OCI-LY3 (cell line): ENCODE results near the gene ALKBH1.

Source experiments
- EZH2phosphoT487 ChIP-seq: fragments of 200-600 bp; shearing (Covaris generic); IDR thresholded peaks from 2 replicates; pipeline ENCODE4 v1.6.1; 2018; ENCODE audit warnings: antibody characterized with exemption, mixed run types, low read depth
- TF ChIP-seq, protein P1 (sequence below): fragments of 200-600, 300-600 bp; sonication (generic); IDR thresholded peaks from 2 replicates; pipeline ENCODE4 v1.5.1; 2014; ENCODE audit warnings: antibody characterized with exemption, low read length, low read depth

DNA sequence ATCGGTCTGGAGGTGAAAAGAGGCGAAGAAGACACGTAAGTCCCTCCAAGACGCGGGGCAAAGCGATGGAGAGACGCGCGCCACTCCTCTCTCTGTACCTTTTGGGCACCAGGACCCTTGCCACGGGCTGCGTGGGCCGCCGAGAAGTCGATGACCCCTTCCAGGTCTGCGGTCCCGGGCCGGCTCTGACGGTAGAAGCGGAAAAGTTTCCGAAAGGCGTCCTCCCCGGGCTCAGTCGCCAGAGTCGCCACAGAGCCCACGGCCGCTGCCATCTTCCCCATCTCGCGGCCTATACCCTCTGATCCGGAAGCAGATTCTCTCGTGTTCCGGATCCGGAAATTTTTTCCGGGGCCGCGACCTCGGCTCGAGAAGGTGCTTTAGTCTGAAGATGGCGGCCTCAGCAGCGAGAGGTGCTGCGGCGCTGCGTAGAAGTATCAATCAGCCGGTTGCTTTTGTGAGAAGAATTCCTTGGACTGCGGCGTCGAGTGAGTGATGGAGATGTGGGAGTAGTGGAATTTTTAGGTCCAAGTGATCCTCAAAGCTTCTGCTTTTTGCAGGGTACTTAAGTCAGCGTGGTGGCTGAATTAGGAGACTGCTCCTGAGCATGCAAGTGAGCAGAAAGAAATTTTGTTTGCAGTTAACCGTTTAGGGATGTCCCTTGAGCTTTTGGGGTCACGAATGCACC is at the start of gene ALKBH1, which contains the start of gene SLIRP:
- TF ChIP-seq, protein P1, sequence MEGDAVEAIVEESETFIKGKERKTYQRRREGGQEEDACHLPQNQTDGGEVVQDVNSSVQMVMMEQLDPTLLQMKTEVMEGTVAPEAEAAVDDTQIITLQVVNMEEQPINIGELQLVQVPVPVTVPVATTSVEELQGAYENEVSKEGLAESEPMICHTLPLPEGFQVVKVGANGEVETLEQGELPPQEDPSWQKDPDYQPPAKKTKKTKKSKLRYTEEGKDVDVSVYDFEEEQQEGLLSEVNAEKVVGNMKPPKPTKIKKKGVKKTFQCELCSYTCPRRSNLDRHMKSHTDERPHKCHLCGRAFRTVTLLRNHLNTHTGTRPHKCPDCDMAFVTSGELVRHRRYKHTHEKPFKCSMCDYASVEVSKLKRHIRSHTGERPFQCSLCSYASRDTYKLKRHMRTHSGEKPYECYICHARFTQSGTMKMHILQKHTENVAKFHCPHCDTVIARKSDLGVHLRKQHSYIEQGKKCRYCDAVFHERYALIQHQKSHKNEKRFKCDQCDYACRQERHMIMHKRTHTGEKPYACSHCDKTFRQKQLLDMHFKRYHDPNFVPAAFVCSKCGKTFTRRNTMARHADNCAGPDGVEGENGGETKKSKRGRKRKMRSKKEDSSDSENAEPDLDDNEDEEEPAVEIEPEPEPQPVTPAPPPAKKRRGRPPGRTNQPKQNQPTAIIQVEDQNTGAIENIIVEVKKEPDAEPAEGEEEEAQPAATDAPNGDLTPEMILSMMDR: no peak
- no peak for TF ChIP-seq EZH2phosphoT487
